Neuronal stem cell (in vitro differentiated cells): ENCODE measurements around the gene MRPS5.

Experiments used
- DNase-seq: peaks from one replicate; pipeline ENCODE4 v3.0.0-alpha.2; 2013; ENCODE audit warnings: low spot score
- H2AFZ ChIP-seq: one replicate; pipeline ENCODE4 v1.6.1; 2013; ENCODE audit warnings: mild to moderate bottlenecking, low read length, inconsistent platforms
- H2AK5ac ChIP-seq: 2 replicates; pipeline ENCODE4 v1.6.1; 2013; ENCODE audit warnings: low read depth, mild to moderate bottlenecking, inconsistent platforms, low read length, moderate library complexity, mixed read lengths
- H2BK120ac ChIP-seq: 2 replicates; pipeline ENCODE4 v1.6.1; 2013; ENCODE audit warnings: low read depth, mild to moderate bottlenecking, inconsistent platforms, low read length, moderate library complexity, mixed read lengths
- H2BK12ac ChIP-seq: one replicate; pipeline ENCODE4 v1.6.1; 2013; ENCODE audit warnings: low read length, inconsistent platforms
- H2BK15ac ChIP-seq: 2 replicates; pipeline ENCODE4 v1.6.1; 2013; ENCODE audit warnings: mild to moderate bottlenecking, low read length, inconsistent platforms, mixed read lengths
- H2BK5ac ChIP-seq: one replicate; pipeline ENCODE4 v1.6.1; 2013; ENCODE audit warnings: inconsistent platforms, mild to moderate bottlenecking, low read length, moderate library complexity
- H3K14ac ChIP-seq: one replicate; pipeline ENCODE4 v1.6.1; 2013; ENCODE audit warnings: low read length, inconsistent platforms
- H3K18ac ChIP-seq: 2 replicates; pipeline ENCODE4 v1.6.1; 2013; ENCODE audit warnings: low read length, inconsistent platforms
- H3K23ac ChIP-seq: 2 replicates; pipeline ENCODE4 v1.6.1; 2013; ENCODE audit warnings: low read depth, mild to moderate bottlenecking, mixed read lengths, low read length, inconsistent platforms; ENCODE audit not compliant: poor library complexity
- H3K27ac ChIP-seq: replicated peaks from 3 replicates; pipeline ENCODE4 v1.5.1; 2013; ENCODE audit warnings: low read length, inconsistent platforms
- H3K27me3 ChIP-seq, 3 experiments: 2 replicates each; pipeline ENCODE4 v1.6.1; 2013; ENCODE audit warnings: low read length in 3 of 3, mild to moderate bottlenecking in 2 of 3, inconsistent platforms in 1 of 3, low read depth in 1 of 3, mixed read lengths in 1 of 3, moderate library complexity in 1 of 3; ENCODE audit not compliant: control insufficient read depth in 3 of 3, insufficient read depth in 3 of 3
- H3K36me3 ChIP-seq, 2 donors: replicated peaks in 1 of 2; 2 replicates each; pipeline ENCODE4 v1.6.1; 2013; ENCODE audit warnings: low read length in 2 of 2; ENCODE audit not compliant: control insufficient read depth in 2 of 2, insufficient read depth in 2 of 2
- H3K4ac ChIP-seq: 2 replicates; pipeline ENCODE4 v1.6.1; 2013; ENCODE audit warnings: inconsistent platforms, mild to moderate bottlenecking, low read length, moderate library complexity
- H3K4me1 ChIP-seq, 2 donors: 1 replicate in 1 of 2; 2 replicates in 1 of 2; pipeline ENCODE4 v1.6.1; 2013; ENCODE audit warnings: low read length in 2 of 2, low read depth in 1 of 2; ENCODE audit not compliant: control insufficient read depth in 2 of 2, insufficient read depth in 1 of 2
- H3K4me2 ChIP-seq: one replicate; pipeline ENCODE4 v1.6.1; 2013; ENCODE audit warnings: mild to moderate bottlenecking, low read length, inconsistent platforms; ENCODE audit not compliant: insufficient read depth, poor library complexity, severe bottlenecking
- H3K4me3 ChIP-seq, 2 donors: 2 replicates each; pipeline ENCODE4 v1.5.1; 2013; ENCODE audit warnings: low read length in 2 of 2, mild to moderate bottlenecking in 2 of 2, inconsistent platforms in 1 of 2, moderate library complexity in 1 of 2
- H3K79me1 ChIP-seq: one replicate; pipeline ENCODE4 v1.6.1; 2013; ENCODE audit warnings: low read depth, mild to moderate bottlenecking, inconsistent platforms, low read length, moderate library complexity
- H3K9ac ChIP-seq: one replicate; pipeline ENCODE4 v1.6.1; 2013; ENCODE audit warnings: mild to moderate bottlenecking, low read depth, low read length, inconsistent platforms; ENCODE audit not compliant: poor library complexity
- H3K9me3 ChIP-seq, 2 donors: replicated peaks in 1 of 2; 2 replicates each; pipeline versions ENCODE3 to v1.6.1; 2013; ENCODE audit warnings: low read length in 2 of 2, mild to moderate bottlenecking in 2 of 2, inconsistent platforms in 1 of 2, low read depth in 1 of 2, mixed read lengths in 1 of 2, moderate library complexity in 1 of 2; ENCODE audit not compliant: control insufficient read depth in 2 of 2, insufficient read depth in 1 of 2
- H4K8ac ChIP-seq: one replicate; pipeline ENCODE4 v1.6.1; 2013; ENCODE audit warnings: low read depth, mild to moderate bottlenecking, inconsistent platforms, low read length, moderate library complexity
- H4K91ac ChIP-seq: one replicate; pipeline ENCODE4 v1.6.1; 2013; ENCODE audit warnings: low read length, low read depth, mild to moderate bottlenecking, inconsistent platforms; ENCODE audit not compliant: poor library complexity
- WGBS, 2 donors: extraction: QIAGEN DNeasy Blood & Tissue Kit; methylation state at CpG; one replicate each; pipeline ENCODE4 v1.1.7; 2013; ENCODE audit warnings: missing lambda C conversion rate in 2 of 2, mixed read lengths in 1 of 2; ENCODE audit not compliant: insufficient read length in 2 of 2, insufficient replicate concordance in 1 of 2; ENCODE audit errors: extremely low coverage in 2 of 2; 5-methylcytosine and 5-hydroxymethylcytosine counted together

MRPS5 gene

DNA sequence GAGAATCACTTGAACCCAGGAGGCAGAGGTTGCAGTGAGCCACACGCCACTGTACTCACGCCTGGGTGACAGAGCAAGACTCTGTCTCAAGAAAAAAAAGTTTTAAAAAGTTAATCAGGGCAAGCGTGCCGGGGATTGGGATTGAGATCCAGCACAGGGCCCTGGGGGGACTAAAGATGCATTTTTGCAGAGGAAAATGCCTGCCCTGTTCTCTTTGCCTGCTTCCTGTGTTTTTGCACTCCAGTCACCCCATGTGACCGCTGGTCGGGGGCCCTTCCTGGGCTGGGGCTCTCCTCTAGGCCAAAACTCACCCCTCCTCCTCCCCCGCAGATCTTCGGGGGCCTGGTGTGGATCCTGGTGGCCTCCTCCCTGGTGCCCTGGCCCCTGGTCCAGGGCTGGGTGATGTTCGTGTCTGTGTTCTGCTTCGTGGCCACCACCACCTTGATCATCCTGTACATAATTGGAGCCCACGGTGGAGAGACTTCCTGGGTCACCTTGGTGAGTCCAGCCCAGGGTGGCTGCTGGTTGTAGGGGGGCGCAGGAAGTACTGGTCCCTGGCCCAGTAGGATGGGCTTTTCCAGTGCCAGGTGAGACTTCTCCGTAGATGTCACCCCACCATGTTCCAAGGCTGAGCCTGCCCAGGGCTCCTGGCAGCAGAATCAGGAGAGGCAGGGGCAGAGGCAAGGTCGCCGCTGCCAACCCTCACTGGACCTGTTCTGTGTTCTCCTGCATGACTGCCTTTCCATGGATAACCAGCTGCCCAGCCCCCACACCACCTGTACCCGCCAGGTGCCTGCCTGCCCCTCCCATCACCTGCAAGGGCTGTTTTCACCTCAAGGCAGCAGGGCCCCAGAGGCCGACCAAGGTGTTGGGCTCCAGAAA is 73.7 kb downstream of the MRPS5 start:
- no peak overlapping the region for H4K8ac ChIP-seq
- no peak overlapping the region for H4K91ac ChIP-seq
- H3K23ac ChIP-seq = peak overlapping the region; percentile 38
- H3K27ac ChIP-seq = no peak overlapping the region
- H2AFZ ChIP-seq = no peak overlapping the region
- H3K79me1 ChIP-seq = no peaks in the 10 kb centered on the region
- H2AK5ac ChIP-seq = peak overlapping the region; percentile 60
- no peak overlapping the region for H2BK5ac ChIP-seq
- no peaks in the 10 kb centered on the region for H3K36me3 ChIP-seq
- H2BK12ac ChIP-seq = peak overlapping the region; percentile 75
- no peak overlapping the region for H2BK15ac ChIP-seq
- no CpG with 5 or more reads among the region's 17 CpGs for WGBS, 2 donors
- H3K27me3 ChIP-seq = peaks cover 0 to 23% (median 0%) of the 10 kb centered on the region in 3 experiments
- no peak overlapping the region for H3K4me2 ChIP-seq
- no peaks in the 10 kb centered on the region for H3K9me3 ChIP-seq
- H2BK120ac ChIP-seq = no peak overlapping the region
- H3K4ac ChIP-seq = no peak overlapping the region
- H3K18ac ChIP-seq = peak overlapping the region; percentile 35
- DNase-seq = no peak
- no peak overlapping the region for H3K4me3 ChIP-seq
- H3K14ac ChIP-seq = no peak overlapping the region
- H3K4me1 ChIP-seq = no peaks in the 10 kb centered on the region
- H3K9ac ChIP-seq = no peak overlapping the region

DNA sequence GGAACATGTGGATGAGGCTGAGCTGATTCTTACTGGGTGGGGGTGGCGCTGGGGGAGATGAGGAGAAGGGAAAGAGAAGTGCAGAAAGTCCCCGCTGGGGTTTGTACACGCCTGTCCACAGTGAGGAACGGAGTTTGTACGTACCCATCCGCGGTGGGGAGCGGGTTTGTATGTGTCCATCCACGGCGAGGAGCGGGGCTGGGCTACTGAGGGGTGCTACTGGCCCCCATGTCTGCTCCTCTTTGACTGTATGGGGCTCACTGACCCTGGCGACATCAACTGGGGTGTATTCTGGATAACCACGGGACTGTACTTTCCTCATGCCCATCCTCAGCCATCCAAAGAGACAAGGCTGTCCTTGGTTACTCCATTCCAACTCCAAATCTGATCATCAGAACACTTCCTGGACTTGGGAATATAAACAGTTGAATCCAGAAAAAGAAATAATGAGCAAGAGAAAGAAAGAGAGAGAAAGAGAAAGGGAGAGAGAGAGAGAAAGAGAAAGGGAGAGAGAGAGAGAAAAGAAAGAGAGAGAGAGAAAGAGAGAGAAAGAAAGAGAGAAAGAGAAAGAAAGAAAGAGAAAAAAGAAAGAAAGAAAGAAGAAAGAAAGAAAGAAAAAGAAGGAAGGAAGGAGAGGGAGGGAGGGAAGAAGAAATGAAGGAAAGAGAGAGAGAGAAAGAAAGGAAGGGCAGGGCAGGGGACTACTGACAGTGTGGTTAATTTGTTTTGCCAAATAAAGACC is 75.1 kb downstream of the MRPS5 start:
- DNase-seq = no peak
- Histone ChIP-seq H3K4me1 (no peaks in the 10 kb centered on the region), H3K9ac (no peak overlapping the region), H3K9me3 (no peaks in the 10 kb centered on the region), H3K36me3 (no peaks in the 10 kb centered on the region), H3K79me1 (no peaks in the 10 kb centered on the region), H3K4me3 (no peak overlapping the region), H3K23ac (no peak overlapping the region), H2AK5ac (peak overlapping the region; percentile 20), H2BK12ac (no peak overlapping the region), H2BK120ac (no peak overlapping the region), H3K18ac (peak overlapping the region; percentile 15), H3K27me3 (peaks cover 0 to 30% (median 0%) of the 10 kb centered on the region in 3 experiments), H4K8ac (no peak overlapping the region), H2BK15ac (no peak overlapping the region), H4K91ac (no peak overlapping the region), H3K14ac (no peak overlapping the region), H2AFZ (no peak overlapping the region), H3K4ac (no peak overlapping the region), H2BK5ac (no peak overlapping the region), H3K4me2 (no peak overlapping the region), H3K27ac (no peak overlapping the region)
- WGBS, 2 donors = no CpG with 5 or more reads among the region's 13 CpGs

DNA sequence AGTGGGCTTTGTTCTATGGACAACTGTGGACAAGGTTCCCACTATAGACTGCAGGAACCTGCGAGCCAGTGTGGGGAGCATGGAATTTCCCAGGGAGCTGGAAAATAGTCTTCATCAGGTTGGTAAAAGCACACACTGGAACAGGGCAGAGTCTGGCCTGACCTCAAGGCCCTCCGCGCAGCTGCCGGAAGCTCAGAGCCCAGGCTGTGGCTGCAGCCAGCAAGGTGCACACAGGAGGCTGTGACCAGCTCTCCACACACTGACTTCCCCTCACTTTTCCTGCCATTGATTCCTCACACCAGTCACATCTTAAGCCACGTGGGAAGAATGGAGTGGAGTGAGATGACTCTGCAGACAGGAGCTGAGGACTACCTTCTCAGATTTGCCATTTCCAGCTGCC is 77.0 kb downstream of the MRPS5 start:
- Histone ChIP-seq H3K9ac (no peak overlapping the region), H2AFZ (no peak overlapping the region), H3K79me1 (no peaks in the 10 kb centered on the region)

More for the DNA sequence above, 77.0 kb downstream of the MRPS5 start:
- H3K27ac ChIP-seq = no peak overlapping the region
- no peaks in the 10 kb centered on the region for H3K4me1 ChIP-seq
- peak overlapping the region; percentile 49 for H3K18ac ChIP-seq
- H3K27me3 ChIP-seq = peaks cover 0 to 28% (median 0%) of the 10 kb centered on the region in 3 experiments
- no peak overlapping the region for H3K14ac ChIP-seq
- H2BK12ac ChIP-seq = no peak overlapping the region
- H3K4ac ChIP-seq = no peak overlapping the region
- H2BK15ac ChIP-seq = no peak overlapping the region
- H3K23ac ChIP-seq = no peak overlapping the region
- H3K4me3 ChIP-seq = no peak overlapping the region
- no peak overlapping the region for H3K4me2 ChIP-seq
- H3K9me3 ChIP-seq = no peaks in the 10 kb centered on the region
- H2BK5ac ChIP-seq = no peak overlapping the region
- no peak for DNase-seq
- no peak overlapping the region for H4K91ac ChIP-seq
- H4K8ac ChIP-seq = no peak overlapping the region
- WGBS, 2 donors = no CpG with 5 or more reads among the region's 5 CpGs
- no peak overlapping the region for H2BK120ac ChIP-seq
- H3K36me3 ChIP-seq = no peaks in the 10 kb centered on the region
- H2AK5ac ChIP-seq = no peak overlapping the region
